GM23248 (cell line): Measurements from ENCODE around the gene WSB1. TPM values are rescaled to one million over a fixed set of nuclear protein-coding genes. Genes with fewer than 3 reads are reported as not detected.

Experiments
- DNase-seq: peaks from one replicate; pipeline ENCODE4 v3.0.0-alpha.2; 2015
- H2AFZ ChIP-seq: fragments of 200-600 bp; sonication (generic); 2 replicates; pipeline ENCODE4 v1.6.1; 2016; ENCODE audit warnings: antibody characterized with exemption
- H3F3A ChIP-seq: fragments of 200-600 bp; sonication (generic); 2 replicates; pipeline ENCODE4 v1.6.1; 2016; ENCODE audit warnings: mild to moderate bottlenecking, antibody characterized with exemption, mixed run types; ENCODE audit not compliant: insufficient read depth
- H3K27ac ChIP-seq: fragments of 200-600 bp; sonication (generic); 2 replicates; pipeline ENCODE4 v1.5.1; 2016; ENCODE audit warnings: mild to moderate bottlenecking
- H3K27me3 ChIP-seq: fragments of 200-600 bp; sonication (generic); replicated peaks from 2 replicates; pipeline ENCODE4 v1.6.1; 2016; ENCODE audit warnings: mild to moderate bottlenecking; ENCODE audit not compliant: insufficient read depth
- H3K36me3 ChIP-seq: fragments of 200-600 bp; sonication (generic); 2 replicates; pipeline ENCODE4 v1.6.1; 2016; ENCODE audit warnings: low read depth, mild to moderate bottlenecking
- H3K4me1 ChIP-seq: fragments of 200-600 bp; sonication (generic); 2 replicates; pipeline ENCODE4 v1.6.1; 2016; ENCODE audit warnings: mild to moderate bottlenecking; ENCODE audit not compliant: insufficient read depth
- H3K4me2 ChIP-seq: fragments of 200-600 bp; sonication (generic); one replicate; pipeline ENCODE4 v1.6.1; 2016; ENCODE audit warnings: mild to moderate bottlenecking; ENCODE audit not compliant: unreplicated experiment
- H3K4me3 ChIP-seq: fragments of 200-600 bp; sonication (generic); 2 replicates; pipeline ENCODE4 v1.5.1; 2016; ENCODE audit warnings: mild to moderate bottlenecking
- H3K79me2 ChIP-seq: fragments of 200-600 bp; sonication (generic); 2 replicates; pipeline ENCODE4 v1.6.1; 2016; ENCODE audit warnings: mild to moderate bottlenecking; ENCODE audit not compliant: insufficient read depth
- H3K9ac ChIP-seq: fragments of 200-600 bp; sonication (generic); 2 replicates; pipeline ENCODE4 v1.6.1; 2016; ENCODE audit warnings: mild to moderate bottlenecking
- H3K9me2 ChIP-seq: fragments of 200-600 bp; sonication (generic); 2 replicates; pipeline ENCODE4 v1.6.1; 2016; ENCODE audit warnings: mixed run types, mild to moderate bottlenecking, moderate library complexity; ENCODE audit not compliant: insufficient read depth
- H3K9me3 ChIP-seq: fragments of 200-600 bp; sonication (generic); one replicate; pipeline ENCODE4 v1.6.1; 2017; ENCODE audit warnings: low read depth
- H4K20me1 ChIP-seq: fragments of 200-600 bp; sonication (generic); 2 replicates; pipeline ENCODE4 v1.6.0; 2016; ENCODE audit not compliant: insufficient read depth
- EZH2 ChIP-seq: fragments of 200-600 bp; sonication (generic); IDR thresholded peaks from 2 replicates; pipeline ENCODE4 v1.6.1; 2018; ENCODE audit warnings: antibody characterized with exemption, mild to moderate bottlenecking; ENCODE audit not compliant: insufficient read depth, poor library complexity, severe bottlenecking
- EZH2phosphoT487 ChIP-seq: fragments of 200-600 bp; sonication (generic); IDR thresholded peaks from 2 replicates; pipeline ENCODE4 v1.6.1; 2018; ENCODE audit warnings: antibody characterized with exemption, moderate library complexity, mild to moderate bottlenecking, low read depth; ENCODE audit not compliant: insufficient read depth
- WGBS, 2 experiments: methylation state at CpG; one replicate each; pipeline ENCODE4 v1.1.6; 2015 to 2017; ENCODE audit warnings: low lambda C conversion rate in 2 of 2, low coverage in 1 of 2; ENCODE audit errors: missing lambda C conversion rate in 2 of 2; 5-methylcytosine and 5-hydroxymethylcytosine counted together
- in situ Hi-C: fragments of 300-500 bp; cut with MboI; formaldehyde crosslinking; loops from 2 replicates; pipeline ENCODE4 v1.15.0; 2020
- polyA plus RNA-seq: library from polyadenylated mRNA; unstranded; fragments of >200 nt; fragmentation: Nextera tagmentation; extraction: Ambion mirVana; gene quantifications from 2 replicates; pipeline ENCODE4 v1.2.1, GENCODE V29; 2016
- total RNA-seq: library from RNA; depleted of rRNA; stranded (reverse); fragments of >200 nt; shearing (Covaris generic); gene quantifications from 2 replicates; pipeline ENCODE4 v1.2.3, GENCODE V29; 2014

WSB1 gene
- total and polyA plus RNA-seq, 2 experiments from 2014 or later = 127 to 135 TPM

DNA sequence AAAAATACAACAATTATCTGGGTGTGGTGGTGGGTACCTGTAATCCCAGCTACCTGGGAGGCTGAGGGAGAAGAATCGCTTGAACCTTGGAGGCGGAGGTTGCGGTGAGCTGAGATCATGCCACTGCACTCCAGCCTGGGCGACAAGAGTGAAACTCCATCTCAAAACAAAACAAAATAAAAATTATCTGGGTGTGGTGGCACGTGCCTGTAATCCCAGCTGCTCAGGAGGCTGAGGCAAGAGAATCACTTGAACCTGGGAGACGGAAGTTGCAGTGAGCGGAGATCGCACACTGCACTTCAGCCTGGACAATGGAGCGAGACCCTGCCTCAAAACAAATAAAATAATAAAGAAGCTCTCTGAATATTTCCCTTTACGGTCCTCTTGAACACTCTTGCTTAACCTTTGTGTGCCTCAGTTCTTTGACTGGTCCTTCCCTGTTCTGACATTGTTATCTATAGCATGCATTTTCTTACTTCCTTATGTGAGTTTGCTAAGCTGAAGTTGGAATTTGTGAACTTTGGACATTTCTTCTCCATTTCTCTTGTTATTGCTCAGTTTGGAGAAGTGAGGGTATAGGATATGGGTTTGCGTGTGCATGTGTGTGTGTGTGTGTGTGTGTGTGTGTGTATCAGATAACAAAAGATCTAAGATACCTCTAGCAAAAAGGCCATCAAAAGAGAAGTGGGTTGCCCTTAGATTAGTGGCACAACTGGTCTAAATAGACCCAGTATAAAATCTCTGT is 29.7 kb upstream of the WSB1 start:
- Histone ChIP-seq H3K27ac (no peak overlapping the region), H3K4me1 (no peaks in the 10 kb centered on the region), H3K9me3 (no peaks in the 10 kb centered on the region), H2AFZ (no peak overlapping the region), H4K20me1 (no peaks in the 10 kb centered on the region), H3K27me3 (peaks cover 6% of the 10 kb centered on the region; the same call in 1 of the 2 replicates), H3K9me2 (no peaks in the 10 kb centered on the region), H3K4me2 (no peak overlapping the region), H3F3A (no peaks in the 10 kb centered on the region), H3K79me2 (no peaks in the 10 kb centered on the region), H3K36me3 (no peaks in the 10 kb centered on the region), H3K9ac (no peak overlapping the region), H3K4me3 (no peak overlapping the region)
- TF ChIP-seq EZH2phosphoT487 = no peak
- TF ChIP-seq EZH2 = no peak
- DNase-seq = no peak
- in situ Hi-C loops = no loop called here
- WGBS, 2 experiments = 84 to 86% methylated on average over 11 of the region's 11 CpGs

- H3K4me3 ChIP-seq = no peak overlapping the region
- H3K9me2 ChIP-seq = no peaks in the 10 kb centered on the region
- H3K79me2 ChIP-seq = no peaks in the 10 kb centered on the region
- in situ Hi-C loops = no loop called here
- no peaks in the 10 kb centered on the region for H3F3A ChIP-seq
- H3K9ac ChIP-seq = no peak overlapping the region
- H3K27me3 ChIP-seq = peaks cover 6% of the 10 kb centered on the region; the same call in 1 of the 2 replicates
- H3K36me3 ChIP-seq = no peaks in the 10 kb centered on the region
- no peaks in the 10 kb centered on the region for H3K4me1 ChIP-seq
- no peak overlapping the region for H3K4me2 ChIP-seq
- 16 to 25% methylated on average over 1 of the region's 1 CpG for WGBS, 2 experiments
- H4K20me1 ChIP-seq = no peaks in the 10 kb centered on the region
- H3K27ac ChIP-seq = no peak overlapping the region
- TF ChIP-seq EZH2 = no peak
- TF ChIP-seq EZH2phosphoT487 = no peak
- H3K9me3 ChIP-seq = no peaks in the 10 kb centered on the region
- no peak overlapping the region for H2AFZ ChIP-seq
- DNase-seq = no peak
Observed at GRCh38 chr17:27265333-27265732, 28.6 kb upstream of the WSB1 start.

DNA sequence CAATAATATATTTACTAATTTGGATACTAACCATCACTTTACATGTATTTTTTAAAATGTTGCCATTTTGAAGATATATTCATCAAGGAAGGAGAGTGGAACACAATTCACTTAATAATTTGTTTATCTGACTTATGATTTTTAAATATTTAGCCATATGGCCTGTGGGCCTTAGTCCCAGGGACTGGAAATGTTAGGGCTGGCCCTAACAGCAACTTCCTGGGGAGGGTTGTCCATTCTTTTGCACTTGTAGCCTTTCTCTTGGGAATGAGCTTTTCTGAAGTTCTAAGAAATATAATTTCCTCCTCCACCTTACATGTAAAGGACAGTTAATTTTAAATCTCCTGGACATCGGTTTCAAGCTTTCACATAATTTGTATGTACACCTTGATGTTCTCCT is 27.7 kb upstream of the WSB1 start:
- TF ChIP-seq EZH2phosphoT487 = no peak
- no peak for TF ChIP-seq EZH2
- no peak overlapping the region for H3K27ac ChIP-seq
- no peak for DNase-seq
- no peaks in the 10 kb centered on the region for H3F3A ChIP-seq
- no peaks in the 10 kb centered on the region for H3K36me3 ChIP-seq
- no peak overlapping the region for H3K4me3 ChIP-seq
- H3K27me3 ChIP-seq = peaks cover 6% of the 10 kb centered on the region; the same call in 1 of the 2 replicates
- in situ Hi-C loops = no loop called here
- no peaks in the 10 kb centered on the region for H3K9me2 ChIP-seq
- H3K9ac ChIP-seq = no peak overlapping the region
- 84 to 88% methylated on average over 1 of the region's 1 CpG for whole genome bisulfite sequencing, 2 experiments
- H4K20me1 ChIP-seq = no peaks in the 10 kb centered on the region
- H2AFZ ChIP-seq = no peak overlapping the region
- no peaks in the 10 kb centered on the region for H3K79me2 ChIP-seq
- no peaks in the 10 kb centered on the region for H3K4me1 ChIP-seq
- H3K9me3 ChIP-seq = no peaks in the 10 kb centered on the region
- no peak overlapping the region for H3K4me2 ChIP-seq

DNA sequence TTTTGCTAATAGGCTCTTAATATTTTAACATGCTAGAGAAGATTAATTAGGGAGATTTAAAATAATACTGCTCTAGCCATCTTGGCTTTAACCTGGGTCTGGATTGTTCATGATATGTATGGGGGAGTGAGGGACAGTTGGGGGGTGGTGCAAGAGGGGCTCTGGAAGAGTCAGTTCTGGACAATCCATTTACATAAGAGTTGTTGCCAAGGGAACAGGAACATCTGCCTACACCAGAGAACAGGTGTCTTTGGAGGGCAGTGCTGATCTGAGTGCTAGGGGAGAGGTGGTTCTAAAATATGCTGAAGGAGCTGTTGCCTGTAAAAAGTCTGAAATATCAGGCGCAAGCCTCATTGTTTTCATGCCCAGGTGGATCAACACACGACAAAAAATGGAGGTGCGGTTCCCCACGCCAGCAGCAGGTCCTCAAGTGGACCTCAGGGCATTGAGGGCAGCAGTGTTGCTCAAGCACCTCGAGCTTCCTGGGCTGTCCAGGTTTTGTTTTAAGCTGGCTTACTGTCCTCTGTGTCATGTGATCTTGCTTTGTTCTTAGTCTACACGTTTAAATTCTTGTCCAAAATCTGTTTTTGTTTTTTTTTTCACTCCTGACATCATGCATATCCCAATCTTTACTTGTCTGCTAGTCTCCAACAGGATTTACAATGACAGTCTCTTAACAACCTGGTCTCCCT is 25.4 kb upstream of the WSB1 start:
- no peaks in the 10 kb centered on the region for H3F3A ChIP-seq
- H3K4me3 ChIP-seq = no peak overlapping the region
- no peak overlapping the region for H3K27ac ChIP-seq
- 48 to 52% methylated on average over 6 of the region's 6 CpGs for WGBS, 2 experiments
- H3K9me2 ChIP-seq = no peaks in the 10 kb centered on the region
- no peak overlapping the region for H3K4me2 ChIP-seq
- H3K79me2 ChIP-seq = no peaks in the 10 kb centered on the region
- no peaks in the 10 kb centered on the region for H3K9me3 ChIP-seq
- no peak overlapping the region for H3K9ac ChIP-seq
- no peak overlapping the region for H2AFZ ChIP-seq
- peaks cover 1% of the 10 kb centered on the region; the same call in 1 of the 2 replicates for H3K27me3 ChIP-seq
- no peaks in the 10 kb centered on the region for H3K36me3 ChIP-seq
- no peak for DNase-seq
- no peaks in the 10 kb centered on the region for H3K4me1 ChIP-seq
- TF ChIP-seq EZH2 = no peak
- no peak for TF ChIP-seq EZH2phosphoT487
- H4K20me1 ChIP-seq = no peaks in the 10 kb centered on the region
- in situ Hi-C loops = no loop called here
